ENCODE results near the gene NDUFB8. TPM values are rescaled to one million over a fixed set of nuclear protein-coding genes. Genes with fewer than 3 reads are reported as not detected.

The NDUFB8 gene
- total and polyA plus RNA-seq, 2 experiments from 2014 or later: 296 to 748 TPM

DNA sequence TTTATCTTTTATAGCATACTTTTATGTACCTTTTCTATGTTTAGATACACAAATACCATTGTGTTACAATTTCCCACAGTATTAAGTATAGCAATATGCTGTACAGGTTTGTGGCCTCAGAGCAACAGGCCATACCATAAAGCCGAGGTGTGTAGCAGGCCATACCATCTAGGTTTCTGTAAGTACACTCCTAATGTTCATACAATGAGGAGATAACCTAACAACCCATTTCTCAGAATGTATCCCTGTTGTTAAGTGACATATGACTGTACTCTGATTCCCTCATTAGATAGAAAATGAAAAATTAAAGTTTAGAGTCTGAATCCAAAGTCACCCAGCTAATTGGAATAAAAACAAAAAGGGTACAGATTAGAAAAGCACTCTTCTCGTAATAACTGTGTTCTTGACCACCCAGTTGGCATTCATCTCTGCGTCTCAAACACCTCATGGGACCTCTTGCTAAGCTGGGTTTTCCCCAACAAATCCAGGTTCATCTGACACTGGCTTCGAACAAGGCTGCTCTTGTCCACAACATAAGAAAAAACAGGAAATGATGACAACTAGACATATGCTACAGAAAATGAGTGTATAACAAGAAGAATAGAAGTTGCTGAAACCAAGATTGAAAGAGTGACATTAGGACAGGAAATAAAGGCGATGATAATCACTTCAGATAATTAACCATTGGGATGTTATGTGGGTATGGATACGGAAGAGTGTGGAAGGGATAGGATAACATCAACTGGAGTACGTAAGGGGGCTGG lies 1.4 kb downstream of the NDUFB8 start:
- Histone ChIP-seq H3K4me1 (ENCODE audit: low read depth) (peaks cover 7% of the 10 kb centered on the region), H3K9me3 (ENCODE audit: low read depth) (no peaks in the 10 kb centered on the region), H3K27ac (no peak overlapping the region), H3K36me3 (peaks cover 27% of the 10 kb centered on the region), H3K27me3 (no peaks in the 10 kb centered on the region), H3K4me3 (peak overlapping the region; percentile 98)
- DNase-seq (ENCODE audit: low read depth in 1 of 2, low spot score in 1 of 2): peak in 1 of 2 donors; percentile 15
- TF ChIP-seq, protein P1, sequence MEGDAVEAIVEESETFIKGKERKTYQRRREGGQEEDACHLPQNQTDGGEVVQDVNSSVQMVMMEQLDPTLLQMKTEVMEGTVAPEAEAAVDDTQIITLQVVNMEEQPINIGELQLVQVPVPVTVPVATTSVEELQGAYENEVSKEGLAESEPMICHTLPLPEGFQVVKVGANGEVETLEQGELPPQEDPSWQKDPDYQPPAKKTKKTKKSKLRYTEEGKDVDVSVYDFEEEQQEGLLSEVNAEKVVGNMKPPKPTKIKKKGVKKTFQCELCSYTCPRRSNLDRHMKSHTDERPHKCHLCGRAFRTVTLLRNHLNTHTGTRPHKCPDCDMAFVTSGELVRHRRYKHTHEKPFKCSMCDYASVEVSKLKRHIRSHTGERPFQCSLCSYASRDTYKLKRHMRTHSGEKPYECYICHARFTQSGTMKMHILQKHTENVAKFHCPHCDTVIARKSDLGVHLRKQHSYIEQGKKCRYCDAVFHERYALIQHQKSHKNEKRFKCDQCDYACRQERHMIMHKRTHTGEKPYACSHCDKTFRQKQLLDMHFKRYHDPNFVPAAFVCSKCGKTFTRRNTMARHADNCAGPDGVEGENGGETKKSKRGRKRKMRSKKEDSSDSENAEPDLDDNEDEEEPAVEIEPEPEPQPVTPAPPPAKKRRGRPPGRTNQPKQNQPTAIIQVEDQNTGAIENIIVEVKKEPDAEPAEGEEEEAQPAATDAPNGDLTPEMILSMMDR (IDR thresholded peaks at IDR 0.05; ENCODE audit: low read depth, low read length): no peak

DNA sequence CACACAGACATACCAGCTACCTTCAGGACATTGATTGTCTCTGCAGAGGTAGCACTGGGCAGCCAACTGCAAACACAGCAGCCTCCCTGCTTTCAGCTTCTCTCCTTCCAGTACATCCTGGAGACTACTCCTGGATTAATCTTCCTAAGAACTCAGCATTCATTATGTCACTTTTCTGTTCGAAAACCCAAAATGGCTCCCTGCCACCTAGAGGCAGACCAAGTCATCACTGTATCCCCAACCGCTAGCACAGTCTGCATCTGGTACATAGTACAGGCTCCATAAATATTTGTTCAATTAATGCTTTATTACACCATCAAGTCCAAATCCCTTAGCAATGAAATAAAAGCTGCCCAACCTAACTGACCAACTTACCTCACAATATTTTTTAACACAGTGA lies 5.0 kb downstream of the NDUFB8 start:
- H3K27me3 ChIP-seq: peaks cover 11% of the 10 kb centered on the region
- TF ChIP-seq, protein P1 (IDR thresholded peaks at IDR 0.05; ENCODE audit: low read depth, low read length): no peak
- H3K4me1 ChIP-seq (ENCODE audit: low read depth): peaks cover 7% of the 10 kb centered on the region
- no peak overlapping the region for H3K27ac ChIP-seq
- H3K4me3 ChIP-seq: no peak overlapping the region
- peaks cover 27% of the 10 kb centered on the region for H3K36me3 ChIP-seq
- no peak for DNase-seq (ENCODE audit: low read depth in 1 of 2, low spot score in 1 of 2)
- H3K9me3 ChIP-seq (ENCODE audit: low read depth): no peaks in the 10 kb centered on the region

DNA sequence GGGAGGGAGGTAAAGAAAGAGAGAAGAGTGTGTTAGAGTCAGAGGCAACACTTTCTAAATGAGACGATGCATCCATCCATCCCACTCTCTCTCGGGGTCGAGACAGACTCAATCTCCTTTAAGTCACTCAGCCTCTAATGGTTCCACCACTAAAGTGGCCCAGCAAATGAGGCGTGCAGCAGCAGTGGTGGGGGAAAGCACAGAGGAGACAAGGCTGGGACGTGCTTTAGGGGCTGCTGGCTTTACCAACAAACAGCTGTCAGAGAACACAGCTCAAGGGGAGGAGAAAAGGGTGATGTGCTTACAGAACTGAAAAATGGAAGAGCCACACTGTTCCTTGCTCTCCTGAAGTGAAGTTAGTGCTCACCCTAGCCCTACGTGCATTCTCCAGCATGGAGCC lies 5.5 kb downstream of the NDUFB8 start:
- Histone ChIP-seq H3K36me3 (peaks cover 27% of the 10 kb centered on the region), H3K4me1 (ENCODE audit: low read depth) (peaks cover 7% of the 10 kb centered on the region), H3K27ac (no peak overlapping the region), H3K4me3 (no peak overlapping the region), H3K9me3 (ENCODE audit: low read depth) (no peaks in the 10 kb centered on the region), H3K27me3 (peaks cover 11% of the 10 kb centered on the region)
- TF ChIP-seq, protein P1 (IDR thresholded peaks at IDR 0.05; ENCODE audit: low read depth, low read length): no peak
- no peak for DNase-seq (ENCODE audit: low read depth in 1 of 2, low spot score in 1 of 2)

DNA sequence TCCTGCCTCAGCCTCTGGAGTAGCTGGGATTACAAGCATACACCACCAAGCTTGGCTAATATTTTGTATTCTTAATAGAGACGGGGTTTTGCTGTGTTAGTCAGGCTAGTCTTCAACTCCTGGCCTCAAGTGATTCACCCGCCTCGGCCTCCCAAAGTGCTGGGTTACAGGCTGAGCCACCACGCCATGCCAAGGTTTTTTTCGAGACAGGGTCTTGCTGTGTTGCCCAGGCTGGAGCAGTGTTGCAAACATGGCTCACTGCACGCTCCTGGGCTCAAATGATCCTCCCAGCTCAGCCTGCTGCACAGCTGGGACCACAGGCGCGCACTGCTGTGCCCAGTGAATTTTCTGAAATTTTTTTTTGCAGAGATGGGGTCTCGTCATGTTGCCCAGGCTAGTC lies 6.7 kb downstream of the NDUFB8 start:
- DNase-seq (ENCODE audit: low read depth in 1 of 2, low spot score in 1 of 2): no peak
- TF ChIP-seq, protein P1 (IDR thresholded peaks at IDR 0.05; ENCODE audit: low read depth, low read length): no peak
- Histone ChIP-seq H3K4me3 (no peak overlapping the region), H3K9me3 (ENCODE audit: low read depth) (no peaks in the 10 kb centered on the region), H3K36me3 (peaks cover 27% of the 10 kb centered on the region), H3K27me3 (peaks cover 11% of the 10 kb centered on the region), H3K4me1 (ENCODE audit: low read depth) (no peaks in the 10 kb centered on the region), H3K27ac (no peak overlapping the region)

DNA sequence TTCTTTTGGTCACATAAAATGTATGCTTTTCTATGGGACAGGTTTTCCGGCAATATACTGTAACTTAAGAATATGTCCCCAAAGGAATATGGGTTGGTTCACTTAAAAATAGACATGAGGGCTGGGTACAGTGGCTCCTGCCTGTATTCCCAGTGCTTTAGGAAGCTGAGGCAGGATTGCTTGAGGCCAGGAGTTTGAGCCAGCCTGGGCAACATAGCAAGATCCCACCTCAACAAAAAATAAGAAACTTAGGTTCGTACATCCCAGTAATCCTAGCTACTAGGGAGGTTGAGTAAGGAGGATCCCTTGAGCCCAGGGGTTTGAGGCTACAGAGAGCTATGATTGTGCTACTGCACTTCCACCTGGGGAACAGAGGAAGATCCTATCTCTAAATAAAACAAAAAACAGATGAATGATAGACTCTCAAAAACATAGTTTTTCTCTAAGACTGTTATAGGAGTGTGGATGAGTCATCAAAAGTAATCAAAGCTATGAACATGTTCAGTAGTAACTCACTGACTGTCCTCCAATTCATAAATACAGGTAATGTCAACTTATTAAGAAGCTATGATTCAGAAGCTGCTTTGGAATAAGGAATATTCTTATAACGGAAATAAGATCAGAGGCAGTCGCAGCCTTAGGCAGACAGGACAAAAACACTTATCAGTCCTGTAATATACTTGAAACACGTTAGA lies 7.4 kb downstream of the NDUFB8 start:
- Histone ChIP-seq H3K4me1 (ENCODE audit: low read depth) (no peaks in the 10 kb centered on the region), H3K27me3 (peaks cover 11% of the 10 kb centered on the region), H3K27ac (no peak overlapping the region), H3K9me3 (ENCODE audit: low read depth) (no peaks in the 10 kb centered on the region), H3K36me3 (peaks cover 27% of the 10 kb centered on the region), H3K4me3 (no peak overlapping the region)
- DNase-seq (ENCODE audit: low read depth in 1 of 2, low spot score in 1 of 2): no peak
- TF ChIP-seq, protein P1 (IDR thresholded peaks at IDR 0.05; ENCODE audit: low read depth, low read length): no peak
